Uterus (tissue), 2 donors: ENCODE data around the gene PARP4.

Source experiments
- POLR2A ChIP-seq, 2 donors: fragments of 450-650 bp; IDR thresholded peaks; one replicate each; pipeline ENCODE4 v1.6.1; 2016; ENCODE audit warnings: antibody characterized with exemption in 2 of 2, mild to moderate bottlenecking in 1 of 2, moderate library complexity in 1 of 2
- TF ChIP-seq, protein P1 (sequence below), 4 experiments: fragments of 200-600 bp in 2 of 4; fragments of 450-650 bp in 2 of 4; sonication (generic) in 2 of 4; IDR thresholded peaks; one replicate each; pipeline ENCODE4 v1.5.1; 2016 to 2019; ENCODE audit warnings: antibody characterized with exemption in 4 of 4, mild to moderate bottlenecking in 2 of 4, moderate library complexity in 1 of 4

DNA sequence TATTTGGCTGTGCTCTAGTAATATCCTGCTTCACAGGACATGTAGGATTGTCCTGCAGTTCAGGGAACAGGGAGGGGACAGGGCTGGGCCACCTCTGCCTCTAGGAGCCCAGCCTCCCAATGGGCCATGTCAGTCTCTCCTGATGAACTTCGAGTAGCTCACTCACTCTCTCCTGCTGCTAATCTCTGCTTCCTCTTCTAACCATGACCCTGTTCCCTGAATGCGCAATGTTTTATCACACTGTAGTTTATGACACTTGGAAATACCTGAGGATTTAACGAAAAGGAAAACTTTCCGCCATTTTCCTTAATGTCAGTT is 9.2 kb downstream of the PARP4 start:
- TF ChIP-seq, protein P1, sequence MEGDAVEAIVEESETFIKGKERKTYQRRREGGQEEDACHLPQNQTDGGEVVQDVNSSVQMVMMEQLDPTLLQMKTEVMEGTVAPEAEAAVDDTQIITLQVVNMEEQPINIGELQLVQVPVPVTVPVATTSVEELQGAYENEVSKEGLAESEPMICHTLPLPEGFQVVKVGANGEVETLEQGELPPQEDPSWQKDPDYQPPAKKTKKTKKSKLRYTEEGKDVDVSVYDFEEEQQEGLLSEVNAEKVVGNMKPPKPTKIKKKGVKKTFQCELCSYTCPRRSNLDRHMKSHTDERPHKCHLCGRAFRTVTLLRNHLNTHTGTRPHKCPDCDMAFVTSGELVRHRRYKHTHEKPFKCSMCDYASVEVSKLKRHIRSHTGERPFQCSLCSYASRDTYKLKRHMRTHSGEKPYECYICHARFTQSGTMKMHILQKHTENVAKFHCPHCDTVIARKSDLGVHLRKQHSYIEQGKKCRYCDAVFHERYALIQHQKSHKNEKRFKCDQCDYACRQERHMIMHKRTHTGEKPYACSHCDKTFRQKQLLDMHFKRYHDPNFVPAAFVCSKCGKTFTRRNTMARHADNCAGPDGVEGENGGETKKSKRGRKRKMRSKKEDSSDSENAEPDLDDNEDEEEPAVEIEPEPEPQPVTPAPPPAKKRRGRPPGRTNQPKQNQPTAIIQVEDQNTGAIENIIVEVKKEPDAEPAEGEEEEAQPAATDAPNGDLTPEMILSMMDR (IDR thresholded peaks at IDR 0.05), result no peak
- TF ChIP-seq POLR2A (IDR thresholded peaks at IDR 0.05), result no peak
